HG03159 (cell line): ENCODE results near the gene PTGR3.

Experiments used
- ATAC-seq: cut with Tn5 transposase; IDR thresholded peaks from one replicate; pipeline ENCODE4 v1.9.1; 2021; ENCODE audit warnings: mild to moderate bottlenecking, moderate library complexity; ENCODE audit not compliant: unreplicated experiment

PTGR3 gene

GRCh38 chr18:75170916-75171315 is 38.0 kb downstream of the PTGR3 start:
- ATAC-seq, result no peak

GRCh38 chr18:75170022-75170789 is 38.7 kb downstream of the PTGR3 start:
- no peak for ATAC-seq

- ATAC-seq, result no peak
Observed at GRCh38 chr18:75169411-75169810, 39.5 kb downstream of the PTGR3 start.

- ATAC-seq, result no peak
Observed at GRCh38 chr18:75168619-75169018, 40.3 kb downstream of the PTGR3 start.

GRCh38 chr18:75167759-75168618 is 41.0 kb downstream of the PTGR3 start:
- no peak for ATAC-seq

- ATAC-seq, result no peak
Observed at GRCh38 chr18:75167137-75167536, 41.8 kb downstream of the PTGR3 start.

- no peak for ATAC-seq
Observed at GRCh38 chr18:75165926-75166325, 43.0 kb downstream of the PTGR3 start.

- no peak for ATAC-seq
Observed at GRCh38 chr18:75164479-75164878, 44.5 kb downstream of the PTGR3 start.

- ATAC-seq, result no peak
Observed at GRCh38 chr18:75163736-75164135, 45.2 kb downstream of the PTGR3 start.

- no peak for ATAC-seq
Observed at GRCh38 chr18:75162978-75163377, 46.0 kb downstream of the PTGR3 start.

GRCh38 chr18:75162467-75162866 is 46.5 kb downstream of the PTGR3 start:
- no peak for ATAC-seq

- peak; percentile 61 for ATAC-seq
Observed at GRCh38 chr18:75161256-75162028, 47.5 kb downstream of the PTGR3 start.

GRCh38 chr18:75160364-75160763 is 48.6 kb downstream of the PTGR3 start:
- no peak for ATAC-seq

GRCh38 chr18:75159646-75160356 is 49.1 kb downstream of the PTGR3 start:
- no peak for ATAC-seq

- ATAC-seq, result no peak
Observed at GRCh38 chr18:75159238-75159518, 49.8 kb downstream of the PTGR3 start.
